ENCODE measurements around the gene MIGA2. TPM values are rescaled to one million over a fixed set of nuclear protein-coding genes. Genes with fewer than 3 reads are reported as not detected.

The MIGA2 gene
- total RNA-seq, 1 experiment from 2014 or later, result 23.7 TPM

GRCh38 chr9:129077236-129077635 is 40.8 kb downstream of the MIGA2 start:
- no TSS peak for BruUV-seq (replicated peaks)
- H3K9me2 ChIP-seq (ENCODE audit: insufficient read depth), result no peaks in the 10 kb centered on the region
- no peak overlapping the region for H3K27ac ChIP-seq (ENCODE audit: low read depth, low read length)
- H3K36me3 ChIP-seq (ENCODE audit: control insufficient read depth in 1 of 2, insufficient read depth in 2 of 2, low read length in 2 of 2), result no peaks in the 10 kb centered on the region
- ATAC-seq (no peak), DNase-seq (ENCODE audit: low read depth, low spot score) (no peak)
- no peak overlapping the region for H3K4me3 ChIP-seq (replicated peaks in 1 of 2; ENCODE audit: low read depth in 1 of 2, low read length in 2 of 2)
- H3K27me3 ChIP-seq (ENCODE audit: insufficient read depth, low read length), result no peaks in the 10 kb centered on the region
- H3K79me2 ChIP-seq (ENCODE audit: insufficient read depth, low read length), result peaks cover 9% of the 10 kb centered on the region
- RAD21 ChIA-PET (ENCODE audit: low non-redundant PET in 1 of 2, low total read pairs in 2 of 2, uncharacterized antibody in 2 of 2, unreplicated experiment in 2 of 2), result no interaction called here
- H2AFZ ChIP-seq (ENCODE audit: low read depth, low read length, poor library complexity, severe bottlenecking), result no peak overlapping the region
- H3K4me1 ChIP-seq (ENCODE audit: control insufficient read depth in 1 of 2, insufficient read depth in 2 of 2, low read length in 2 of 2), result peaks cover 10 to 15% of the 10 kb centered on the region in 2 experiments
- no peaks in the 10 kb centered on the region for H4K20me1 ChIP-seq (ENCODE audit: insufficient read depth)
- H3K9me3 ChIP-seq (ENCODE audit: control insufficient read depth in 1 of 2, insufficient read depth in 1 of 2, low read depth in 1 of 2, low read length in 2 of 2), result no peaks in the 10 kb centered on the region
- no peak overlapping the region for H3K4me2 ChIP-seq (ENCODE audit: low read length)
- POLR2A ChIA-PET, result no interaction called here
- CTCF ChIA-PET, result no interaction called here
- H3K9ac ChIP-seq (ENCODE audit: low read length), result no peak overlapping the region
- intact Hi-C loops (cut with micrococcal nuclease), result no loop called here
- TF ChIP-seq POLR2A (IDR thresholded peaks at IDR 0.05; ENCODE audit: borderline replicate concordance, extremely low read depth, insufficient read depth, insufficient read length) (no peak), SIN3A (IDR thresholded peaks at IDR 0.05; ENCODE audit: low read depth) (no peak), CTCF (IDR thresholded peaks at IDR 0.05 in 2 of 3, conservative IDR thresholded peaks at IDR 0.05 in 1 of 3; ENCODE audit: borderline replicate concordance in 1 of 3, insufficient read depth in 1 of 3, low read depth in 2 of 3, low read length in 2 of 3) (no peak)

- no peak overlapping the region for H3K4me2 ChIP-seq (ENCODE audit: low read length)
- H4K20me1 ChIP-seq (ENCODE audit: insufficient read depth), result no peaks in the 10 kb centered on the region
- BruUV-seq (replicated peaks), result no TSS peak
- peaks cover 11 to 17% of the 10 kb centered on the region in 2 experiments for H3K4me1 ChIP-seq (ENCODE audit: control insufficient read depth in 1 of 2, insufficient read depth in 2 of 2, low read length in 2 of 2)
- no peaks in the 10 kb centered on the region for H3K27me3 ChIP-seq (ENCODE audit: insufficient read depth, low read length)
- ATAC-seq (no peak), DNase-seq (ENCODE audit: low read depth, low spot score) (no peak)
- intact Hi-C loops (cut with micrococcal nuclease), result no loop called here
- H3K9ac ChIP-seq (ENCODE audit: low read length), result no peak overlapping the region
- no peak overlapping the region for H3K27ac ChIP-seq (ENCODE audit: low read depth, low read length)
- no peaks in the 10 kb centered on the region for H3K9me2 ChIP-seq (ENCODE audit: insufficient read depth)
- H3K36me3 ChIP-seq (ENCODE audit: control insufficient read depth in 1 of 2, insufficient read depth in 2 of 2, low read length in 2 of 2), result no peaks in the 10 kb centered on the region
- CTCF ChIA-PET, result no interaction called here
- H3K4me3 ChIP-seq (replicated peaks in 1 of 2; ENCODE audit: low read depth in 1 of 2, low read length in 2 of 2), result no peak overlapping the region
- POLR2A ChIA-PET, result no interaction called here
- peaks cover 26% of the 10 kb centered on the region for H3K79me2 ChIP-seq (ENCODE audit: insufficient read depth, low read length)
- RAD21 ChIA-PET (ENCODE audit: low non-redundant PET in 1 of 2, low total read pairs in 2 of 2, uncharacterized antibody in 2 of 2, unreplicated experiment in 2 of 2), result no interaction called here
- H2AFZ ChIP-seq (ENCODE audit: low read depth, low read length, poor library complexity, severe bottlenecking), result no peak overlapping the region
- H3K9me3 ChIP-seq (ENCODE audit: control insufficient read depth in 1 of 2, insufficient read depth in 1 of 2, low read depth in 1 of 2, low read length in 2 of 2), result no peaks in the 10 kb centered on the region
- TF ChIP-seq ATF3 (IDR thresholded peaks at IDR 0.05), result no peak
- TF ChIP-seq EZH2phosphoT487 (IDR thresholded peaks at IDR 0.05; ENCODE audit: borderline replicate concordance), result no peak
- no peak for TF ChIP-seq ZFX (IDR thresholded peaks at IDR 0.05)
- TF ChIP-seq SRF (IDR thresholded peaks at IDR 0.05; ENCODE audit: low read depth), result no peak
- TF ChIP-seq YY1 (IDR thresholded peaks at IDR 0.05; ENCODE audit: extremely low read depth, insufficient replicate concordance, low read depth, low read length), result no peak
- no peak for TF ChIP-seq RAD21 (IDR thresholded peaks at IDR 0.05; ENCODE audit: low read depth)
- TF ChIP-seq SIN3A (IDR thresholded peaks at IDR 0.05; ENCODE audit: low read depth), result no peak
- TF ChIP-seq SP1 (IDR thresholded peaks at IDR 0.05; ENCODE audit: low read depth), result no peak
- no peak for TF ChIP-seq ELF1 (IDR thresholded peaks at IDR 0.05; ENCODE audit: borderline replicate concordance, low read depth)
- TF ChIP-seq TCF7L2 (IDR thresholded peaks at IDR 0.05; ENCODE audit: borderline replicate concordance, extremely low read depth, insufficient read depth, insufficient read length), result no peak
- TF ChIP-seq FOSL1 (IDR thresholded peaks at IDR 0.05; ENCODE audit: low read depth), result no peak
- no peak for TF ChIP-seq EZH2 (IDR thresholded peaks at IDR 0.05)
- TF ChIP-seq POLR2A (IDR thresholded peaks at IDR 0.05; ENCODE audit: borderline replicate concordance, extremely low read depth, insufficient read depth, insufficient read length), result no peak
- TF ChIP-seq POLR2AphosphoS5 (IDR thresholded peaks at IDR 0.05; ENCODE audit: low read depth, low read length), result no peak
- no peak for TF ChIP-seq EGR1 (IDR thresholded peaks at IDR 0.05; ENCODE audit: low read depth)
- no peak for TF ChIP-seq CTCF (IDR thresholded peaks at IDR 0.05 in 2 of 3, conservative IDR thresholded peaks at IDR 0.05 in 1 of 3; ENCODE audit: borderline replicate concordance in 1 of 3, insufficient read depth in 1 of 3, low read depth in 2 of 3, low read length in 2 of 3)
Observed at GRCh38 chr9:129078691-129079503, 42.5 kb downstream of the MIGA2 start.
